CD4-positive, alpha-beta T cell (primary cell): ENCODE results near the gene DCP2. TPM values are rescaled to one million over a fixed set of nuclear protein-coding genes. Genes with fewer than 3 reads are reported as not detected.

Experiments used
- ATAC-seq: fragments of 200-7000 bp; cut with Tn5 transposase; one replicate; pipeline ENCODE4 v1.10.0; 2022; ENCODE audit warnings: mild to moderate bottlenecking; ENCODE audit not compliant: poor library complexity
- CTCF ChIA-PET: fragments of 350-600 bp; sonication (Branson Sonifier 250); formaldehyde crosslinking; loops from one replicate; lab custom pipeline; 2021; ENCODE audit warnings: antibody characterized with exemption, inconsistent platforms; lab: Charles Lee
- POLR2A ChIA-PET: fragments of 350-600 bp; sonication (Branson Sonifier 250); formaldehyde crosslinking; loops from one replicate; lab custom pipeline; 2021; ENCODE audit warnings: antibody characterized with exemption, inconsistent platforms; lab: Charles Lee
- DNase-seq, 14 experiments: peaks; one replicate each; pipeline ENCODE4 v3.0.0-alpha.2; 2013 to 2020; ENCODE audit warnings: mixed read lengths in 2 of 14
- H3K27ac ChIP-seq, 2 donors: one replicate each; pipeline versions ENCODE4 v1.5.1 to v1.7.0; 2013; ENCODE audit warnings: low read length in 2 of 2, low read depth in 1 of 2, mild to moderate bottlenecking in 1 of 2
- H3K27me3 ChIP-seq, 2 experiments: 1 replicate in 1 of 2; 2 replicates in 1 of 2; pipeline versions ENCODE4 v1.6.1 to v1.7.0; 2013; ENCODE audit warnings: low read length in 2 of 2, control low read depth in 1 of 2, mild to moderate bottlenecking in 1 of 2, moderate library complexity in 1 of 2; ENCODE audit not compliant: insufficient read depth in 2 of 2, control insufficient read depth in 1 of 2
- H3K36me3 ChIP-seq: one replicate; pipeline ENCODE4 v1.6.1; 2013; ENCODE audit warnings: low read length, control low read depth; ENCODE audit not compliant: insufficient read depth
- H3K4me1 ChIP-seq: one replicate; pipeline ENCODE4 v1.6.1; 2013; ENCODE audit warnings: low read length, control low read depth; ENCODE audit not compliant: insufficient read depth
- H3K4me3 ChIP-seq: one replicate; pipeline ENCODE4 v1.5.1; 2013; ENCODE audit warnings: mild to moderate bottlenecking, low read length, moderate library complexity
- H3K9me3 ChIP-seq, 2 experiments: 1 replicate in 1 of 2; 2 replicates in 1 of 2; pipeline versions ENCODE4 v1.6.1 to v1.7.0; 2013; ENCODE audit warnings: low read length in 2 of 2, mild to moderate bottlenecking in 2 of 2, control low read depth in 1 of 2, moderate library complexity in 1 of 2; ENCODE audit not compliant: control insufficient read depth in 1 of 2, insufficient read depth in 1 of 2
- H3K27ac Mint-ChIP-seq: one replicate; pipeline ENCODE4 v1.8.0; 2020; ENCODE audit warnings: mixed read lengths
- H3K27me3 Mint-ChIP-seq: one replicate; pipeline ENCODE4 v1.8.0; 2021; ENCODE audit warnings: mixed read lengths
- H3K36me3 Mint-ChIP-seq: one replicate; pipeline ENCODE4 v1.8.0; 2021; ENCODE audit warnings: low read depth, mixed read lengths
- H3K4me1 Mint-ChIP-seq: one replicate; pipeline ENCODE4 v1.8.0; 2021; ENCODE audit warnings: low read depth, mixed read lengths
- H3K4me3 Mint-ChIP-seq: one replicate; pipeline ENCODE4 v1.8.0; 2020; ENCODE audit warnings: mild to moderate bottlenecking, mixed read lengths
- H3K9me3 Mint-ChIP-seq: one replicate; pipeline ENCODE4 v1.8.0; 2020; ENCODE audit warnings: mixed read lengths
- intact Hi-C, 2 experiments: fragments of 100-400 bp; cut with DNase I in 1 of 2; cut with micrococcal nuclease in 1 of 2; formaldehyde crosslinking; loops; one replicate each; pipeline versions ENCODE4 v1.15.1 to v1.9.0; 2023 to 2025; cut with DNase I, micrococcal nuclease
- total RNA-seq, 174 experiments: library from RNA in 2 of 174; stranded (reverse) in 2 of 174; gene quantifications; one replicate each; pipeline ENCODE4 v1.2.3 and lab custom pipeline; 2021 to 2026
- TF ChIP-seq, protein P1 (sequence below): fragments of 200-600 bp; IDR thresholded peaks from one replicate; pipeline ENCODE4 v1.8.0; 2022; ENCODE audit warnings: antibody characterized with exemption, mild to moderate bottlenecking

The DCP2 gene
- total RNA-seq, 2 experiments from 2014 or later, result 86.3 to 87.1 TPM

DNA sequence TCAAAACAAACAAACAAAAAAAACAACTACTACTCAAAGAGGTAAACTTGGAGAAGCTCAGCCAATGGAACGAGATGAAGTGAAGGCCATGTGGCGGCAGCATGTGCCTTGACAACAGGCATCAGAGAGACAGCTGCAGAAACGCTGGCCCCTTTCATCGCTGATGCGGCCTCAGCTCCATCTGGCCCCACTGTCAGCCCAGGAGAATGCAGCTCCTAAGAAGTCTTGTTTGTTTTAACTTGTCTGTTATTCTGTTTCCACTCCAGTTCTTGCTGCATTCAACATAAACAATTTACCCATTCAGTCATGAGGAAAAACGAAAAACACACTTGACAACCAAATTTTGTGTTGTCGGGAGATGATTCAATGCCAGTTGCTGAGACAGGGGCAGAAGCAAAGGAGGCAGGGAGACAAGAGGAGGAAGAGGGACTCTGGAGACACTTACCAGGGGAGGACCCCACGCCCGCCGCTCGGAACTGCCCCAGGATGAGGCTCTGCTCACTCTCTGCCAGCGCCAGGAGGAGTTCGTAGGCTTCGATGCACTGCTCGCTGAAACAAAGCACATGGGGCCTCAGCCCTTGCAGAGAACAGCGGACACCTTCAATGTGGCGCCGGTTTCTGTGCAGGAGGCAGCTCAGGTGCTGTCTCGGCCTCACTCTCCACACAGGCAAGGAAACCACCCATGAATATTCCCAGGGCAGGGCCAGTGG, 91.2 kb downstream of the DCP2 start:
- Mint-ChIP-seq H3K27ac (no peak overlapping the region), H3K9me3 (no peaks in the 10 kb centered on the region), H3K27me3 (no peaks in the 10 kb centered on the region), H3K4me1 (peaks cover 24% of the 10 kb centered on the region), H3K4me3 (no peak overlapping the region), H3K36me3 (no peaks in the 10 kb centered on the region)
- intact Hi-C loops, result no loop called here
- H3K9me3 ChIP-seq, result peaks cover 0 to 3% of the 10 kb centered on the region in 2 experiments
- H3K4me3 ChIP-seq, result no peak overlapping the region
- H3K36me3 ChIP-seq, result no peaks in the 10 kb centered on the region
- TF ChIP-seq, protein P1, sequence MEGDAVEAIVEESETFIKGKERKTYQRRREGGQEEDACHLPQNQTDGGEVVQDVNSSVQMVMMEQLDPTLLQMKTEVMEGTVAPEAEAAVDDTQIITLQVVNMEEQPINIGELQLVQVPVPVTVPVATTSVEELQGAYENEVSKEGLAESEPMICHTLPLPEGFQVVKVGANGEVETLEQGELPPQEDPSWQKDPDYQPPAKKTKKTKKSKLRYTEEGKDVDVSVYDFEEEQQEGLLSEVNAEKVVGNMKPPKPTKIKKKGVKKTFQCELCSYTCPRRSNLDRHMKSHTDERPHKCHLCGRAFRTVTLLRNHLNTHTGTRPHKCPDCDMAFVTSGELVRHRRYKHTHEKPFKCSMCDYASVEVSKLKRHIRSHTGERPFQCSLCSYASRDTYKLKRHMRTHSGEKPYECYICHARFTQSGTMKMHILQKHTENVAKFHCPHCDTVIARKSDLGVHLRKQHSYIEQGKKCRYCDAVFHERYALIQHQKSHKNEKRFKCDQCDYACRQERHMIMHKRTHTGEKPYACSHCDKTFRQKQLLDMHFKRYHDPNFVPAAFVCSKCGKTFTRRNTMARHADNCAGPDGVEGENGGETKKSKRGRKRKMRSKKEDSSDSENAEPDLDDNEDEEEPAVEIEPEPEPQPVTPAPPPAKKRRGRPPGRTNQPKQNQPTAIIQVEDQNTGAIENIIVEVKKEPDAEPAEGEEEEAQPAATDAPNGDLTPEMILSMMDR, result no peak
- POLR2A ChIA-PET, result no interaction called here
- ATAC-seq (no peak), DNase-seq (no peak)
- CTCF ChIA-PET, result no interaction called here
- peaks cover 25% of the 10 kb centered on the region for H3K4me1 ChIP-seq
- H3K27ac ChIP-seq, result no peak overlapping the region
- H3K27me3 ChIP-seq, result no peaks in the 10 kb centered on the region

DNA sequence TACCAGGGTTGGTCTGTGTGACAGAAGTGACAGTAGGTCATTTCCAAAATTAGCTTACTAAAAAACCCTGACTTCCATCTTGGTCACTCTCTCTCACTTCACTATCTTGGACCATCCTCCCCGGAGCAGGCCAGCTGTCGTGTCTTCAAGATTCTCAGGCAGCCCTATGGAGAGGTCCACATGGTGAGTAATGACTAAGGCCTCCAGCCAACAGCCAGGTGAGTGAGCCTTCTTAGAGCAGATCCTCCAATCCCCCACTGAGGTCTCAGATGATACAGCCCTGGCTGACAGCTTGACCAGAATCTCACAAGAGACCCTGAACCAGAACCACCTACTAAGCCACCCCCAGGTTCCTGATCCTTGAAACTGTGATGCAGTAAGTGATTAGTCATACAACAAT, 92.0 kb downstream of the DCP2 start:
- Histone ChIP-seq H3K4me3 (no peak overlapping the region), H3K9me3 (peaks cover 0 to 3% of the 10 kb centered on the region in 2 experiments), H3K27me3 (no peaks in the 10 kb centered on the region), H3K4me1 (peaks cover 24% of the 10 kb centered on the region), H3K27ac (no peak overlapping the region), H3K36me3 (no peaks in the 10 kb centered on the region)
- POLR2A ChIA-PET, result no interaction called here
- Mint-ChIP-seq H3K27me3 (no peaks in the 10 kb centered on the region), H3K36me3 (no peaks in the 10 kb centered on the region), H3K9me3 (no peaks in the 10 kb centered on the region), H3K4me3 (no peak overlapping the region), H3K4me1 (peaks cover 24% of the 10 kb centered on the region), H3K27ac (no peak overlapping the region)
- TF ChIP-seq, protein P1, result no peak
- intact Hi-C loops, result no loop called here
- CTCF ChIA-PET, result no interaction called here
- DNase-seq (no peak), ATAC-seq (no peak)

Other genes starting within 250 kb of the DCP2 start
- gene APC, start 238.9 kb upstream of the DCP2 start, total RNA-seq, result 10 to 100 TPM; 21.8 to 22.8 TPM
- 10 to 100 TPM; 40.2 to 40.8 TPM for gene SRP19, start 115.5 kb upstream of the DCP2 start, total RNA-seq
- gene REEP5, start 54.6 kb upstream of the DCP2 start, total RNA-seq, result 10 to 100 TPM; 25.3 to 26.6 TPM